ENCODE results near the gene ST8SIA6. TPM values are rescaled to one million over a fixed set of nuclear protein-coding genes. Genes with fewer than 3 reads are reported as not detected.

Gene ST8SIA6
- total RNA-seq, 1 experiment from 2014 or later: 0.14 TPM

- no peak for TF ChIP-seq CTCF (IDR thresholded peaks at IDR 0.05; ENCODE audit: unreplicated experiment)
- intact Hi-C loops (cut with micrococcal nuclease; ENCODE audit: unreplicated experiment): no loop called here
- DNase-seq: no peak
- no TSS peak for BruUV-seq (replicated peaks)
- Mint-ChIP-seq H3K27ac (ENCODE audit: unreplicated experiment) (no peak overlapping the region), H3K4me3 (ENCODE audit: low read depth, unreplicated experiment) (no peak overlapping the region), H3K36me3 (ENCODE audit: insufficient read depth, unreplicated experiment) (no peaks in the 10 kb centered on the region), H3K4me1 (ENCODE audit: low read depth, unreplicated experiment) (peaks cover 16% of the 10 kb centered on the region), H3K27me3 (ENCODE audit: unreplicated experiment) (peaks cover 39% of the 10 kb centered on the region), H3K9me3 (ENCODE audit: low read depth, unreplicated experiment) (no peaks in the 10 kb centered on the region)
- CTCF ChIA-PET: interaction anchor here (1.7 kb wide), 1 partner anchor 139 kb away, joined by 4 read pairs; no protein-coding TSS in a partner anchor
Observed at GRCh38 chr10:17428351-17429097, 25.9 kb downstream of the ST8SIA6 start.

- intact Hi-C loops (cut with micrococcal nuclease; ENCODE audit: unreplicated experiment): no loop called here
Observed at GRCh38 chr10:17427666-17428350, 26.6 kb downstream of the ST8SIA6 start.

GRCh38 chr10:17427201-17427600 is 27.2 kb downstream of the ST8SIA6 start:
- no peaks in the 10 kb centered on the region for H3K9me3 Mint-ChIP-seq (ENCODE audit: low read depth, unreplicated experiment)
- H3K27ac Mint-ChIP-seq (ENCODE audit: unreplicated experiment): no peak overlapping the region
- intact Hi-C loops (cut with micrococcal nuclease; ENCODE audit: unreplicated experiment): no loop called here
- no peaks in the 10 kb centered on the region for H3K36me3 Mint-ChIP-seq (ENCODE audit: insufficient read depth, unreplicated experiment)
- peaks cover 39% of the 10 kb centered on the region for H3K27me3 Mint-ChIP-seq (ENCODE audit: unreplicated experiment)
- no peak overlapping the region for H3K4me3 Mint-ChIP-seq (ENCODE audit: low read depth, unreplicated experiment)
- H3K4me1 Mint-ChIP-seq (ENCODE audit: low read depth, unreplicated experiment): peaks cover 16% of the 10 kb centered on the region
- no peak for TF ChIP-seq CTCF (IDR thresholded peaks at IDR 0.05; ENCODE audit: unreplicated experiment)
- no peak for DNase-seq
- CTCF ChIA-PET: interaction anchor here (0.6 kb wide), 2 partner anchors 11 to 79 kb away, joined by 3 to 7 read pairs; no protein-coding TSS in a partner anchor
- no TSS peak for BruUV-seq (replicated peaks)

More at GRCh38 chr10:17427666-17428350, 26.6 kb downstream of the ST8SIA6 start:
- Mint-ChIP-seq H3K27me3 (ENCODE audit: unreplicated experiment) (peaks cover 39% of the 10 kb centered on the region), H3K27ac (ENCODE audit: unreplicated experiment) (no peak overlapping the region), H3K36me3 (ENCODE audit: insufficient read depth, unreplicated experiment) (no peaks in the 10 kb centered on the region), H3K4me1 (ENCODE audit: low read depth, unreplicated experiment) (peaks cover 16% of the 10 kb centered on the region), H3K9me3 (ENCODE audit: low read depth, unreplicated experiment) (no peaks in the 10 kb centered on the region), H3K4me3 (ENCODE audit: low read depth, unreplicated experiment) (no peak overlapping the region)
- no peak for TF ChIP-seq CTCF (IDR thresholded peaks at IDR 0.05; ENCODE audit: unreplicated experiment)
- DNase-seq: no peak
- BruUV-seq (replicated peaks): no TSS peak
- CTCF ChIA-PET: no interaction called here

- no TSS peak for BruUV-seq (replicated peaks)
- Mint-ChIP-seq H3K4me1 (ENCODE audit: low read depth, unreplicated experiment) (peaks cover 15% of the 10 kb centered on the region), H3K36me3 (ENCODE audit: insufficient read depth, unreplicated experiment) (no peaks in the 10 kb centered on the region), H3K27ac (ENCODE audit: unreplicated experiment) (no peak overlapping the region), H3K4me3 (ENCODE audit: low read depth, unreplicated experiment) (no peak overlapping the region), H3K27me3 (ENCODE audit: unreplicated experiment) (peaks cover 34% of the 10 kb centered on the region), H3K9me3 (ENCODE audit: low read depth, unreplicated experiment) (no peaks in the 10 kb centered on the region)
- intact Hi-C loops (cut with micrococcal nuclease; ENCODE audit: unreplicated experiment): no loop called here
- TF ChIP-seq CTCF (IDR thresholded peaks at IDR 0.05; ENCODE audit: unreplicated experiment): no peak
- CTCF ChIA-PET: interaction anchor here (0.7 kb wide), 1 partner anchor 121 kb away, joined by 3 read pairs; no protein-coding TSS in a partner anchor
- DNase-seq: no peak
Observed at GRCh38 chr10:17426263-17426750, 28.1 kb downstream of the ST8SIA6 start.
